T-cell (primary cell): Measurements from ENCODE around the gene CTPS1. TPM values are rescaled to one million over a fixed set of nuclear protein-coding genes. Genes with fewer than 3 reads are reported as not detected.

Source experiments
- ATAC-seq, 4 experiments: fragments of 200-7000 bp in 3 of 4; fragments of 150-1000 bp in 1 of 4; cut with Tn5 transposase; replicated peaks in 1 of 4; 1 replicate in 3 of 4; 2 replicates in 1 of 4; pipeline ENCODE4 v1.10.0; 2021; ENCODE audit warnings: moderate library complexity in 3 of 4, mild to moderate bottlenecking in 2 of 4, moderate number of reproducible peaks in 1 of 4
- CTCF ChIA-PET, 2 donors: fragments of 300-600 bp; sonication (Branson Sonifier 250); formaldehyde crosslinking; loops; one replicate each; lab custom pipeline; 2022; ENCODE audit warnings: antibody characterized with exemption in 2 of 2; lab: Charles Lee
- POLR2A ChIA-PET, 2 donors: fragments of 300-600 bp; sonication (Branson Sonifier 250); formaldehyde crosslinking; loops; one replicate each; lab custom pipeline; 2022; ENCODE audit warnings: antibody characterized with exemption in 2 of 2; lab: Charles Lee
- DNase-seq, 35 experiments: peaks; one replicate each; pipeline versions ENCODE4 v3.0.0 to v3.0.0-alpha.2; 2013 to 2023
- H3K27ac ChIP-seq: one replicate; pipeline ENCODE4 v1.5.1; 2013; ENCODE audit warnings: low read length
- H3K27me3 ChIP-seq, 2 experiments: replicated peaks in 1 of 2; 1 replicate in 1 of 2; 2 replicates in 1 of 2; pipeline versions ENCODE4 v1.6.1 to v1.7.0; 2013; ENCODE audit warnings: low read length in 1 of 2, mixed read lengths in 1 of 2; ENCODE audit not compliant: control insufficient read depth in 2 of 2, insufficient read depth in 2 of 2; ENCODE audit errors: extremely low read depth in 1 of 2
- H3K36me3 ChIP-seq, 2 donors: 1 replicate in 1 of 2; 2 replicates in 1 of 2; pipeline versions ENCODE4 v1.6.1 to v1.7.0; 2013; ENCODE audit warnings: low read length in 1 of 2; ENCODE audit not compliant: control insufficient read depth in 2 of 2, insufficient read depth in 1 of 2; ENCODE audit errors: extremely low read depth in 1 of 2
- H3K4me1 ChIP-seq, 2 experiments: 1 replicate in 1 of 2; 2 replicates in 1 of 2; pipeline versions ENCODE4 v1.6.1 to v1.7.0; 2013; ENCODE audit warnings: low read length in 2 of 2, mixed read lengths in 1 of 2; ENCODE audit not compliant: insufficient read depth in 2 of 2, control insufficient read depth in 1 of 2; ENCODE audit errors: extremely low read depth in 1 of 2
- H3K4me3 ChIP-seq, 2 donors: 1 replicate in 1 of 2; 2 replicates in 1 of 2; pipeline versions ENCODE4 v1.5.1 to v1.7.0; 2013; ENCODE audit warnings: mild to moderate bottlenecking in 2 of 2, low read length in 1 of 2, moderate library complexity in 1 of 2; ENCODE audit not compliant: control insufficient read depth in 1 of 2; ENCODE audit errors: extremely low read depth in 1 of 2
- H3K9me3 ChIP-seq: 2 replicates; pipeline ENCODE4 v1.7.0; 2013
- H3K27ac Mint-ChIP-seq, 2 donors: one replicate each; pipeline ENCODE4 v1.8.0; 2020 to 2021; ENCODE audit warnings: mild to moderate bottlenecking in 2 of 2, mixed read lengths in 2 of 2
- H3K27me3 Mint-ChIP-seq, 2 donors: one replicate each; pipeline ENCODE4 v1.8.0; 2021 to 2022; ENCODE audit warnings: mixed read lengths in 2 of 2
- H3K36me3 Mint-ChIP-seq: one replicate; pipeline ENCODE4 v1.8.0; 2021; ENCODE audit warnings: mixed read lengths
- H3K4me1 Mint-ChIP-seq, 3 donors: one replicate each; pipeline ENCODE4 v1.8.0; 2020 to 2022; ENCODE audit warnings: mixed read lengths in 3 of 3, mild to moderate bottlenecking in 1 of 3
- H3K4me3 Mint-ChIP-seq, 3 donors: one replicate each; pipeline ENCODE4 v1.8.0; 2020 to 2022; ENCODE audit warnings: mild to moderate bottlenecking in 3 of 3, mixed read lengths in 3 of 3, moderate library complexity in 3 of 3
- H3K9me3 Mint-ChIP-seq, 3 donors: one replicate each; pipeline ENCODE4 v1.8.0; 2020 to 2022; ENCODE audit warnings: mixed read lengths in 3 of 3
- WGBS: methylation state at CpG from one replicate; pipeline ENCODE4 v1.1.5; 2013; ENCODE audit warnings: missing lambda C conversion rate; ENCODE audit not compliant: insufficient coverage; 5-methylcytosine and 5-hydroxymethylcytosine counted together
- total RNA-seq, 35 experiments: library from RNA in 6 of 35; stranded (reverse) in 6 of 35; fragments of 120-200 nt in 1 of 35; gene quantifications; one replicate each; pipeline versions ENCODE4 v1.2.1 to v1.2.4 and lab custom pipeline; 2013 to 2026

Gene CTPS1
- total RNA-seq, 5 donors from 2014 or later (not counting 1 experiment from before 2014, with no cell fraction given): 26.0 to 57.2 (median 29.1) TPM

DNA sequence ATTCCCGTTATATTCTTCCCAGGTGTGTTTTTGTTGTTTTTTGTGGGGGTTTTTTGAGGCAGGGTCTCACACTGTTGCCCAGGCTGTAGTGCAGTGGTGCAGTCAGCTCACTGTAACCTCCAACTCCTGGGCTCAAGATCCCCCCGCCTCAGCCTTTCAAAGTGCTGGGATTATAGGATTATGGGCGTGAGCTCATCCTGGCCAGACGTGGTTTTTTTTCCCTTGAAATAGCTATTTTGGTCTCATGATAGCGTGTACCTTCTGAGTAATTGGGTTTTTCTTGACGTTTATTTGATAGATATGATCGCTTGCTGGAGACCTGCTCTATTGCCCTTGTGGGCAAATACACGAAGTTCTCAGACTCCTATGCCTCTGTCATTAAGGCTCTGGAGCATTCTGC lies 17.6 kb downstream of the CTPS1 start:
- 88% methylated on average over 4 of the region's 8 CpGs for WGBS
- Histone ChIP-seq H3K36me3 (peaks cover 20 to 78% of the 10 kb centered on the region in 2 donors), H3K9me3 (no peaks in the 10 kb centered on the region), H3K4me1 (no peaks in the 10 kb centered on the region), H3K4me3 (no peak overlapping the region), H3K27ac (no peak overlapping the region), H3K27me3 (no peaks in the 10 kb centered on the region)
- peaks cover 0 to 4% (median 3%) of the 10 kb centered on the region in 3 donors for H3K4me1 Mint-ChIP-seq
- ATAC-seq (no peak), DNase-seq (no peak)
- H3K36me3 Mint-ChIP-seq: peaks cover 56% of the 10 kb centered on the region
- POLR2A ChIA-PET: no interaction called here
- CTCF ChIA-PET: interaction anchor here in 1 of 2 donors (0.6 to 1.2 kb wide), 2 partner anchors 10 to 753 kb away, joined by 3 read pairs; no protein-coding TSS in a partner anchor
- H3K9me3 Mint-ChIP-seq: no peaks in the 10 kb centered on the region
- H3K27me3 Mint-ChIP-seq: no peaks in the 10 kb centered on the region
- H3K27ac Mint-ChIP-seq: no peak overlapping the region
- no peak overlapping the region for H3K4me3 Mint-ChIP-seq

DNA sequence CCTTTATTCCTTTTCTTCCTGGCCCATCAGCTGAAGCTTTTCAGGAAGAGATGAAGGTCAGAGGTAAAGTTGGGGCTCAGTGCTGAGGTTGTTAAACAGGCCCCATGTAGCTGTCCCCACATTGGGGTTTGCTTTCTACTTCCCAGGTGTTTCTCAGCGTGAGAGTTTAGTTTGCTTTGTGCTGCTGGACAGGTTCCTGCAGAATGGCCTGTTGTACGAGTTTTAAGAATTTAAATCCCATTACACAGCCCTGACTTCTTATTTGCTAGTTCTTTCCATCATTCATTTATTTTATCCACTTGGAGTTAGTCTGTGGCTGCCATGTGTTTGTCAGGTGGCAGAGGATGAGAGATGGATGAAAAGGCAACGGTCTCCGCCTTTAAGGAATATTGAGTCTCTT lies 19.2 kb downstream of the CTPS1 start:
- ATAC-seq (no peak), DNase-seq (no peak)
- H3K4me1 Mint-ChIP-seq: peaks cover 14 to 19% (median 18%) of the 10 kb centered on the region in 3 donors
- H3K27ac ChIP-seq: no peak overlapping the region
- ChIA-PET POLR2A (no interaction called here), CTCF (no interaction called here)
- no peak overlapping the region for H3K4me3 ChIP-seq
- no peak overlapping the region for H3K27ac Mint-ChIP-seq
- H3K27me3 ChIP-seq: no peaks in the 10 kb centered on the region
- 94% methylated on average over 2 of the region's 4 CpGs for WGBS
- no peaks in the 10 kb centered on the region for H3K9me3 Mint-ChIP-seq
- H3K4me1 ChIP-seq: peaks cover 5 to 9% of the 10 kb centered on the region in 2 experiments
- no peaks in the 10 kb centered on the region for H3K9me3 ChIP-seq
- H3K36me3 ChIP-seq: peaks cover 20 to 71% of the 10 kb centered on the region in 2 donors
- H3K36me3 Mint-ChIP-seq: peaks cover 58% of the 10 kb centered on the region
- H3K4me3 Mint-ChIP-seq: no peak overlapping the region
- H3K27me3 Mint-ChIP-seq: no peaks in the 10 kb centered on the region

DNA sequence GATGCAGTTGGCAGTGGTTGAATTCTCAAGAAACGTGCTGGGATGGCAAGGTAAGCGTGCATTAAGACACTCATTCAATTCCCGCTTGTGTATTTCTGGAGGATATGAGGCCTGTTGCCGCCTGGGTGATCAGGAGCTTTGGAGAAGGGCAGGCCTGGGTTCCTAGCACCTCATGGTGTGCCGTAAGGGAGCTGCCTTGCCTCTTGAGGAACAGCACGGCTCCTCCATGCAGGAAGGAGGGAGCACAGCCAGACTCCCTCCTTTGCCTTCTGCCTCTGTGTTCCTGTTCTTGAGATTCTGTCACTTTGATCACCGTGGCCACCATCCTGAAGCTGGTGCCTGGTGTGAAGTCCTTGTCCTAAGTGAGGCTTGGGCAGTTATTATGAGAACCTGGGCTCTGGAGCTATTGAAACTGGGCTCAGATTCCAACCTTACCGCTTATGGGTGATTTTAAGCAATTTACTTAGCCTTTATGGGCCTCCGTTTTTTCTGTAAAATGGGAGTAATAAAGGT lies 23.7 kb downstream of the CTPS1 start:
- no peak for DNase-seq
- peak overlapping the region; percentile 21 to 46 for H3K27ac Mint-ChIP-seq
- Histone ChIP-seq H3K36me3 (peaks cover 27 to 68% of the 10 kb centered on the region in 2 donors), H3K4me3 (no peak overlapping the region), H3K9me3 (no peaks in the 10 kb centered on the region), H3K27me3 (no peaks in the 10 kb centered on the region), H3K27ac (peak overlapping the region; percentile 7), H3K4me1 (peaks cover 5 to 13% of the 10 kb centered on the region in 2 experiments)
- H3K36me3 Mint-ChIP-seq: peaks cover 59% of the 10 kb centered on the region
- 93% methylated on average over 7 of the region's 9 CpGs for WGBS
- ATAC-seq: peak in 1 of 4 experiments; percentile 8
- H3K4me1 Mint-ChIP-seq: peaks cover 18 to 22% (median 21%) of the 10 kb centered on the region in 3 donors
- H3K27me3 Mint-ChIP-seq: no peaks in the 10 kb centered on the region
- peak overlapping the region in 1 of 3 donors; percentile 32 for H3K4me3 Mint-ChIP-seq
- no peaks in the 10 kb centered on the region for H3K9me3 Mint-ChIP-seq
- CTCF ChIA-PET: interaction anchor here (0.5 to 2.4 kb wide), 8 partner anchors 9 to 237 kb away, joined by 3 to 17 read pairs (median 4); partner anchors contain the start of genes CTPS1 (in 1 of the 2) and SLFNL1 (in 1 of the 2)
- POLR2A ChIA-PET: interaction anchor here in 1 of 2 donors (0.7 to 1.5 kb wide), 2 partner anchors 24 to 515 kb away, joined by 3 to 6 read pairs; partner anchors contain the start of gene CTPS1

DNA sequence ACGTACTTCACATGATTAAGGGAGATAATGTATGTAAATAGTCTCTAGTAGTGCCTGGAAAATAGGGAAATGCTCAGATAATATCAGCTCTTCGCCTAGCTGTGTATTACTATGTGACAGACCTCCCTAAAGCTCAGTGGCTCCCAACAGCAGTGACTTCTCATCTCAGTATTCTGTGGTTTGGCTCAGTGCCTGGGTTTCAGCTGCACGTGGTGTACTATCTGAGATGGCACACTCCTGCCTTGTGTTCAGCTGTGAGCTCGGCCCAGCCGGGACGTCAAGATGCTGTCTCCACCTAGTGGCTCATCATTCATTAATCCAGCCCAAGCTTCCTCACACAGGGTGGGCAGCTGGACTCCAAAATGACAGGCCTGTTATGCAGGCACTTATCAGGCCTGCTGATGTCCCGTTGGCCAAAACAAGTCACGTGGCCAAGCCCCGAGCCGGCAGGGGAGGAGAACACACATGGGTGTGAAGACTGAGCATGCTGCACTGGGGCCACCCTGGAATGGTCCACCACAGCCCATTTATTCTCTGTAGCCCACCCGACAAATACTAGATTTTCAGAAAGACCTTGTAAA lies 24.2 kb downstream of the CTPS1 start:
- Histone ChIP-seq H3K4me1 (peaks cover 5 to 13% of the 10 kb centered on the region in 2 experiments), H3K4me3 (no peak overlapping the region), H3K36me3 (peaks cover 27 to 69% of the 10 kb centered on the region in 2 donors), H3K9me3 (no peaks in the 10 kb centered on the region), H3K27me3 (no peaks in the 10 kb centered on the region), H3K27ac (peak overlapping the region; percentile 7)
- CTCF ChIA-PET: interaction anchor here in 1 of 2 donors (0.7 to 2.4 kb wide), 8 partner anchors 9 to 229 kb away, joined by 3 to 17 read pairs (median 4); partner anchors contain the start of genes CTPS1 and SLFNL1
- H3K27ac Mint-ChIP-seq: peak overlapping the region; percentile 21 to 46
- peaks cover 59% of the 10 kb centered on the region for H3K36me3 Mint-ChIP-seq
- peaks cover 18 to 22% (median 21%) of the 10 kb centered on the region in 3 donors for H3K4me1 Mint-ChIP-seq
- H3K4me3 Mint-ChIP-seq: peak overlapping the region in 1 of 3 donors; percentile 32
- no peaks in the 10 kb centered on the region for H3K9me3 Mint-ChIP-seq
- POLR2A ChIA-PET: interaction anchor here in 1 of 2 donors (1.5 kb wide), 1 partner anchor 24 kb away, joined by 6 read pairs; the partner anchor contains the start of gene CTPS1
- WGBS: 14% methylated on average over 6 of the region's 11 CpGs
- peak; percentile 97 to 100 (median 100) for ATAC-seq
- peak; percentile 60 to 95 (median 88) for DNase-seq
- H3K27me3 Mint-ChIP-seq: no peaks in the 10 kb centered on the region

DNA sequence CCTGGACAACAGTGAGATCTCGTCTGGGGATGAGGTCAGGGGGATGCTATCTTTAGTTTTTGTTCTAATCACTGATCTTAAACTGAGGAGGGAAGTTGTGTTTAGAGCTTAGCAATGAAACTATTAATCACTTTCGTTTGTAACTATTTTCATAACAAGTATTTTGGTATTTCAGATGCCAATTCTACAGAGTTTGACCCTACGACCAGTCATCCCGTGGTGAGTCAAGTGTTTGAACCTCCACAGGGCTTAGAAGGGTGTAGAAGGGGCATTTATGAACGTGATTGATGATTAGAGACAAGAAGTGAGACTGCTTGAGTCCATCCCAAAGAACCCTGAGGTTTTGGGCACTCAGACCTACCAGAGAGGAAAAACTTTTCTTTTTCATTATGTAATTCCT lies 26.4 kb downstream of the CTPS1 start:
- DNase-seq (no peak), ATAC-seq (no peak)
- Histone ChIP-seq H3K4me3 (no peak overlapping the region), H3K9me3 (no peaks in the 10 kb centered on the region), H3K27me3 (no peaks in the 10 kb centered on the region), H3K36me3 (peaks cover 40 to 71% of the 10 kb centered on the region in 2 donors), H3K4me1 (peaks cover 5 to 13% of the 10 kb centered on the region in 2 experiments), H3K27ac (no peak overlapping the region)
- H3K36me3 Mint-ChIP-seq: peaks cover 60% of the 10 kb centered on the region
- no peaks in the 10 kb centered on the region for H3K27me3 Mint-ChIP-seq
- no peaks in the 10 kb centered on the region for H3K9me3 Mint-ChIP-seq
- no peak overlapping the region for H3K27ac Mint-ChIP-seq
- H3K4me1 Mint-ChIP-seq: peaks cover 17 to 22% (median 18%) of the 10 kb centered on the region in 3 donors
- ChIA-PET POLR2A (no interaction called here), CTCF (no interaction called here)
- no peak overlapping the region for H3K4me3 Mint-ChIP-seq
- 100% methylated on average over 2 of the region's 5 CpGs for WGBS

DNA sequence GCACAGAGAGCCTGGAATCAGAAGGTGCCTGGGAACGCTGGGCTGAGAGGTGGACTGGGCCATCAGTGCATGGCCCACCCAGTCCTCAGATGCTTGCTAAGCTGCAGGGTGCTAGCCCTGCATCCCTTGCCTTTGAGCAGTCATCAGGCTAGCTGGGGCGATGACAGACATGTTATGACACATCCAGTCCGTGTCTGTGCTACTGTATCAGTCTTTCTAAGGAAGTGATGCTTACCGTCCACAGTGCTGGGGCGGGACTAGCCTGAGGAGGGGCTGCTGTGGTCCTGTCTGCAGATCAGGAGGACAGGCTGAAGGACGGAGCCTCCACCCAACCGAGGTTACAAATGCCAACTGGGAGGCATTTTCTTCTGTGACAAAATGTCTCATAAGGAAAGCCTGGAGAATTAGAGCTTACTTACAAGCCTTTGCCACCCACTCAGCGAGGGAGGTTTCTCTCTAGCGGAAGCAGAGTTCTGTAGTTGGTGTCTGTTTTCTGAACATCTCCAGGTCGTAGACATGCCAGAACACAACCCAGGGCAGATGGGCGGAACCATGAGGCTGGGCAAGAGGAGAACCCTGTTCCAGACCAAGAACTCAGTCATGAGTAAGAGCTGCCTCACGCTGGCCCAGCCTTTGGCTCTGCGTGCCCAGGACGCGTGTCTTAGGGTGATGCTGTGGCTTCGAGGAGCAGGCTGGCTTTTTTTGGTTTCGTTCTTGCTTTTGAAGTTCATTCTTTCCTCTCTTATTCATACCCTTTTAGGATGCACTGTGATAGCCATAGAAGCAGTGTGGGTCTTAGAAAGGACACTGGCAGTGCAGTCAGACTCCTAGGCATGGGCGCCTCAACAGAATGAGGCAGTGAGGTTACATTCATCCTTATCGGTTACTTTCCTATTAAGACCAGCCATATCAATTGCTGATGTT lies 27.7 kb downstream of the CTPS1 start:
- H3K4me1 Mint-ChIP-seq: peaks cover 17 to 18% (median 18%) of the 10 kb centered on the region in 3 donors
- CTCF ChIA-PET: no interaction called here
- POLR2A ChIA-PET: interaction anchor here in 1 of 2 donors (0.6 kb wide), 1 partner anchor 1046 kb away, joined by 5 read pairs; no protein-coding TSS in a partner anchor
- DNase-seq (no peak), ATAC-seq (no peak)
- H3K36me3 Mint-ChIP-seq: peaks cover 63% of the 10 kb centered on the region
- H3K27me3 Mint-ChIP-seq: no peaks in the 10 kb centered on the region
- Histone ChIP-seq H3K27ac (no peak overlapping the region), H3K4me1 (peaks cover 5 to 13% of the 10 kb centered on the region in 2 experiments), H3K27me3 (no peaks in the 10 kb centered on the region), H3K9me3 (no peaks in the 10 kb centered on the region), H3K4me3 (no peak overlapping the region), H3K36me3 (peaks cover 35 to 72% of the 10 kb centered on the region in 2 donors)
- 95% methylated on average over 7 of the region's 19 CpGs for WGBS
- H3K27ac Mint-ChIP-seq: no peak overlapping the region
- H3K9me3 Mint-ChIP-seq: no peaks in the 10 kb centered on the region
- H3K4me3 Mint-ChIP-seq: no peak overlapping the region
